Activated naive CD4-positive, alpha-beta T cell treated with anti-CD3 and anti-CD28 coated beads for 36 hours (primary cell): ENCODE results near the gene CYP4F3. TPM values are rescaled to one million over a fixed set of nuclear protein-coding genes. Genes with fewer than 3 reads are reported as not detected.

ENCODE experiments used
- CTCF ChIA-PET: fragments of 350-600 bp; sonication (Branson Sonifier 250); formaldehyde crosslinking; loops from one replicate; lab custom pipeline; 2021; ENCODE audit warnings: antibody characterized with exemption; lab: Charles Lee
- DNase-seq: peaks from one replicate; pipeline ENCODE4 v3.0.0-alpha.2; 2020
- H3K27ac Mint-ChIP-seq: one replicate; pipeline ENCODE4 v1.8.0; 2021; ENCODE audit warnings: mild to moderate bottlenecking, mixed read lengths
- H3K27me3 Mint-ChIP-seq: one replicate; pipeline ENCODE4 v1.8.0; 2021; ENCODE audit warnings: low read depth, mixed read lengths
- H3K36me3 Mint-ChIP-seq: one replicate; pipeline ENCODE4 v1.8.0; 2021; ENCODE audit warnings: low read depth, mixed read lengths
- H3K4me1 Mint-ChIP-seq: one replicate; pipeline ENCODE4 v1.8.0; 2021; ENCODE audit warnings: low read depth, mixed read lengths
- H3K4me3 Mint-ChIP-seq: one replicate; pipeline ENCODE4 v1.8.0; 2021; ENCODE audit warnings: mild to moderate bottlenecking, moderate library complexity, mixed read lengths
- H3K9me3 Mint-ChIP-seq: one replicate; pipeline ENCODE4 v1.8.0; 2021; ENCODE audit warnings: mixed read lengths
- intact Hi-C: fragments of 100-400 bp; cut with micrococcal nuclease; formaldehyde crosslinking; loops from one replicate; pipeline ENCODE4 v1.15.1; 2023
- total RNA-seq, 2 experiments: library from RNA; stranded (reverse); gene quantifications; one replicate each; pipeline ENCODE4 v1.2.3, GENCODE V29; 2021

Gene CYP4F3
- total RNA-seq, 2 experiments from 2014 or later: 0.62 to 0.76 TPM

DNA sequence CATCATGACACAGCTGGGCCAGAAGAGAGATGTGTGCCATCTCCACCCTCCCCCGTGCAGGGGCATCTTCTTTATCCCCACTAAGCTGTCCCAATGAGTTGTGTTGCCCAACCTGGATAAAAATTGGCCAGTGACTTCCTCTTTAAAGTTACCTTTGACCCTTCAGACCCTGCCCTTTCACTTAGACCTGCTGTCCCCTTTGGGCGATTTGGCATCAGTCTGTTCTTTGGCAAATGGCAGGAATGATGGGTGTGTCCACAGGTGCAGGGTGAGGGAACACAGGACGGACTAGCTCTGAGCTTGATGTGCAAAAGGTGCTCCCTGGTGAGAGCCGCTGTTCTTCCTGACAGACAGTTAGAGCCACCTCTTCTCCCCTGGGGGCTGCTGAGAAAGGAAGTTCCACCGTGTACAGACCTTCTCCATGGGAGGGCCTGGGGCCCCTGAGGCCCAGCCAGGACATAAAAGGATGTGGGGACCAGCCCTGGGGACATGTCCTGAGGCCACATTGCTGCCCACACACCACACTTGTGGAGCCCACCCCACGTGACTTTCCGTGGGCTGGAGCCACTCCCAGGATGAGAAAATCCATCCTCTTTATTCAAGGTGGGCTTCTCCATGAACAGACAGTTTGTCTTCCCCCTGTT, 23.9 kb upstream of the CYP4F3 start:
- Mint-ChIP-seq H3K27me3 (peaks cover 23% of the 10 kb centered on the region), H3K4me1 (no peaks in the 10 kb centered on the region), H3K9me3 (peaks cover 5% of the 10 kb centered on the region), H3K36me3 (no peaks in the 10 kb centered on the region), H3K4me3 (no peak overlapping the region), H3K27ac (no peak overlapping the region)
- intact Hi-C loops: no loop called here
- DNase-seq: no peak
- CTCF ChIA-PET: interaction anchor here (1.3 kb wide), 1 partner anchor 13 kb away, joined by 4 read pairs; no protein-coding TSS in a partner anchor

- Mint-ChIP-seq H3K27me3 (peaks cover 26% of the 10 kb centered on the region), H3K9me3 (peaks cover 5% of the 10 kb centered on the region), H3K36me3 (no peaks in the 10 kb centered on the region), H3K4me1 (no peaks in the 10 kb centered on the region), H3K4me3 (no peak overlapping the region), H3K27ac (no peak overlapping the region)
- CTCF ChIA-PET: interaction anchor here (1.3 kb wide), 1 partner anchor 11 kb away, joined by 4 read pairs; no protein-coding TSS in a partner anchor
- intact Hi-C loops: no loop called here
- no peak for DNase-seq
Measured at GRCh38 chr19:15618321-15618720, 22.4 kb upstream of the CYP4F3 start.

GRCh38 chr19:15621801-15622200, 18.9 kb upstream of the CYP4F3 start:
- DNase-seq: no peak
- Mint-ChIP-seq H3K4me3 (no peak overlapping the region), H3K4me1 (no peaks in the 10 kb centered on the region), H3K27ac (no peak overlapping the region), H3K9me3 (no peaks in the 10 kb centered on the region), H3K36me3 (no peaks in the 10 kb centered on the region), H3K27me3 (peaks cover 24% of the 10 kb centered on the region)
- intact Hi-C loops: loop anchor here (10.0 kb wide), 1 partner anchor 423 kb away; no protein-coding TSS in a partner anchor
- CTCF ChIA-PET: no interaction called here

DNA sequence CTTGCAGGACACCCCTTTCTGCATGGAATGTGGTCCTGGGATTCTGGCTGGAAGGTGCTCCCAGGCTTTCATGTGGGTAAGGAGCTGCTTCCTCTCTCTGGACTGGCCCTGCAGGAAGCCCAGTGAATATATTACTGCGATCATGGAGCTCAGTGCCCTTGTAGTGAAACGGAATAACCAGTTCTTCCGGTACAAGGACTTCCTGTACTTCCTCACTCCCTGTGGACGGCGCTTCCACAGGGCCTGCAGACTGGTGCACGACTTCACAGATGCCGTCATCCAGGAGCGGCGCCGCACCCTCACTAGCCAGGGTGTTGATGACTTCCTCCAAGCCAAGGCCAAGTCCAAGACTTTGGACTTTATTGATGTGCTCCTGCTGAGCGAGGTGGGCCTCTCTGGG, 17.7 kb upstream of the CYP4F3 start:
- intact Hi-C loops: loop anchor here (10.0 kb wide), 1 partner anchor 422 kb away; no protein-coding TSS in a partner anchor
- CTCF ChIA-PET: no interaction called here

DNA sequence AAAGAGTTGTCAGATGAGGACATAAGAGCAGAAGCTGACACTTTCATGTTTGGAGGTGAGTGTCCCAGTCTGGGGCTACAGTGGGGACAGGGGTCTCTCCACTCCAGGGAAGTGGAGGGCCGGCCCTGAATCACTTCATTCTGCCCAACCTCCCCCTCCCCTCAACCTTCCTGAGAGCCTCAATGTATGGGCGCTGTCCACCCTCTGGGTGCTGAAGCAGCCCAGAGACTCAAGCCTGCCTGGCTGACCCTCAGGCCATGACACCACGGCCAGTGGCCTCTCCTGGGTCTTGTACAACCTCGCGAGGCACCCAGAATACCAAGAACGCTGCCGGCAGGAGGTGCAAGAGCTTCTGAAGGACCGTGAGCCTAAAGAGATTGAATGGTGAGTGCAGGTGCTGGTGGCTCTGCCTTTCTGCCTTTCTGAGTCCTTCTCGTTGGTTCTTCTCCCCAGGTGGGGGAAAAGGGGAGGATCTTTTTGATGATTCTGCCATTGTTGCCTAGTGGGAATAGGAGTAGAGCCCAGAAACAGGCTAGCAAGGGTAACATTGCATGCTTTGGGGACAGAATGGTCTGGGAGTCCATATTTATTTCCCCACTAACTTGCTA, 16.9 kb upstream of the CYP4F3 start:
- H3K9me3 Mint-ChIP-seq: no peaks in the 10 kb centered on the region
- H3K27ac Mint-ChIP-seq: no peak overlapping the region
- H3K27me3 Mint-ChIP-seq: peaks cover 16% of the 10 kb centered on the region
- intact Hi-C loops: loop anchor here (10.0 kb wide), 1 partner anchor 421 kb away; no protein-coding TSS in a partner anchor
- CTCF ChIA-PET: no interaction called here
- H3K36me3 Mint-ChIP-seq: no peaks in the 10 kb centered on the region
- DNase-seq: peak; percentile 14
- no peaks in the 10 kb centered on the region for H3K4me1 Mint-ChIP-seq
- no peak overlapping the region for H3K4me3 Mint-ChIP-seq

More for the DNA sequence above, 17.7 kb upstream of the CYP4F3 start:
- H3K36me3 Mint-ChIP-seq: no peaks in the 10 kb centered on the region
- no peak for DNase-seq
- no peak overlapping the region for H3K4me3 Mint-ChIP-seq
- no peak overlapping the region for H3K27ac Mint-ChIP-seq
- H3K4me1 Mint-ChIP-seq: no peaks in the 10 kb centered on the region
- peaks cover 21% of the 10 kb centered on the region for H3K27me3 Mint-ChIP-seq
- no peaks in the 10 kb centered on the region for H3K9me3 Mint-ChIP-seq

DNA sequence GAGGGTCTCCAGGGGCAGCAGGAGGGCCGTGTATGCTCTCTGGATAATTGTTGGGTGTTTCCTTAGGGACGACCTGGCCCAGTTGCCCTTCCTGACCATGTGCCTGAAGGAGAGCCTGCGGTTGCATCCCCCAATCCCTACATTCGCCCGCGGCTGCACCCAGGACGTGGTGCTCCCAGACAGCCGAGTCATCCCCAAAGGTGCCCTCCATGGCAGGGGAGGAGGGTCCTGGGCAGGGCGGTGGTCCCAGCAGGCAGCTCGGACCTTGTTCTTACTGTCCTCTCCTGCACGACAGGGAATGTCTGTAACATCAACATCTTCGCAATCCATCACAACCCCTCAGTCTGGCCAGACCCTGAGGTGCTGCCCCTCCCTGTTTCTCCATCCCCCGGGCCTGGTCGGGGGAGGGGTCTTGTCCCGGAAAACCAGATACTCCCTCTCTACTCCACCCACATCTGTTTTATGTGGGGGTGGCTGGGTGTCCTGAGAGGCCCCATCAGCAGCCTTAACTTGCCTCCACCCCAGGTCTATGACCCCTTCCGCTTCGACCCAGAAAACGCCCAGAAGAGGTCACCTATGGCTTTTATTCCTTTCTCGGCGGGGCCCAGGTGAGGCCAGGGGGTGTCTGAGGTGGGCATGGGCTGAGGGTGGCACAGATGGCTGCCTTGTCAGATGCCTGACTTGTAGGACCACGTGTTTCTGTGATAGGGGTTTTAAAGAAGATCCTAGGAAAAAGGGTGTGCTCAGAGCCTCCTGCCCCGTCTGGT, 12.3 kb upstream of the CYP4F3 start:
- no peaks in the 10 kb centered on the region for H3K9me3 Mint-ChIP-seq
- no peaks in the 10 kb centered on the region for H3K36me3 Mint-ChIP-seq
- intact Hi-C loops: loop anchor here (1.0 to 10.0 kb wide), 3 partner anchors 241 to 554 kb away; no protein-coding TSS in a partner anchor
- CTCF ChIA-PET: interaction anchor here (0.6 kb wide), 1 partner anchor 451 kb away, joined by 5 read pairs; no protein-coding TSS in a partner anchor
- H3K4me3 Mint-ChIP-seq: no peak overlapping the region
- H3K27me3 Mint-ChIP-seq: peaks cover 9% of the 10 kb centered on the region
- H3K27ac Mint-ChIP-seq: no peak overlapping the region
- no peak for DNase-seq
- no peaks in the 10 kb centered on the region for H3K4me1 Mint-ChIP-seq

DNA sequence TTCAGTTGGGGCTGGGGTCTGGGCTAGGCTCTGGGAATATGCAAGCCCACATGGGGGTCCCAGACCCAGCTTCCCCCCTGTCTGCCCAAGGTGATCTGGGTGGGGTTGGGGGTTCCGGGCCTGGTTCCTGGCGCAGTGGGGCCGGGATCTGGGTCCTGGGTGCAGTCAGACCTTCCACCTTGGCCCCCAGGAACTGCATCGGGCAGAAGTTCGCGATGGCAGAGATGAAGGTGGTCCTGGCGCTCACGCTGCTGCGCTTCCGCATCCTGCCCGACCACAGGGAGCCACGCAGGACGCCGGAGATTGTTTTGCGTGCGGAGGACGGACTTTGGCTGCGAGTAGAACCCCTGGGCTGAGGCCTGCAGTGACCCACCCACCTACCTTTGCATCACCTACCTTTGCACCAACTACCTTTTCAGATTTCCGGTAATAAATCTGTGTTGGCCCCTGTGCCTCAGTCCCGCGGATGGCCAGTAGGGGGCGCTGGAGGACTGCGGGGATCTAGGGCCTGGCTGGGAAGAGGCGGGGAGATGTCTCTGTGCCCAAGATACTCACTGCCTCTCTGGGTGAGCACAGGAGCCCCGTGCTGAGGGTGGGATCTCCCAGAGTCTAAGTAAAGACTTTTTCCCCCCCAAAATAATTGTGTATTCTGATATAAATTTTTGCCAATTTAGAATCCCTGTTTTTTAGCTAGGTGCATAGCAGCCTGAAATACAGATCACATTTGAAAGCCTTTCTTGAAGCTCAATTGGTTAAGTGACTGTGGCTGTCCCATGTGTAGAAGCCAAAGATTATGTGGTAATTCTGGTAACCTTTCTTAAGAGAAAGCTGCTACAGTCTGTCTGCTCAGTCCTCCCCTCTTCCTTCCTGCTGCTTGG, 11.5 kb upstream of the CYP4F3 start:
- H3K36me3 Mint-ChIP-seq: no peaks in the 10 kb centered on the region
- no peak overlapping the region for H3K27ac Mint-ChIP-seq
- no peaks in the 10 kb centered on the region for H3K9me3 Mint-ChIP-seq
- DNase-seq: peak; percentile 93
- intact Hi-C loops: loop anchor here (1.0 to 10.0 kb wide), 3 partner anchors 240 to 553 kb away; no protein-coding TSS in a partner anchor
- CTCF ChIA-PET: interaction anchor here (0.6 to 1.8 kb wide), 8 partner anchors 12 to 586 kb away, joined by 3 to 11 read pairs (median 4); partner anchors contain the start of gene FAM32A
- H3K27me3 Mint-ChIP-seq: peaks cover 6% of the 10 kb centered on the region
- no peaks in the 10 kb centered on the region for H3K4me1 Mint-ChIP-seq
- no peak overlapping the region for H3K4me3 Mint-ChIP-seq

GRCh38 chr19:15631817-15632216, 8.9 kb upstream of the CYP4F3 start:
- Mint-ChIP-seq H3K4me1 (no peaks in the 10 kb centered on the region), H3K27ac (no peak overlapping the region), H3K36me3 (no peaks in the 10 kb centered on the region), H3K27me3 (peaks cover 12% of the 10 kb centered on the region), H3K9me3 (no peaks in the 10 kb centered on the region), H3K4me3 (no peak overlapping the region)
- CTCF ChIA-PET: no interaction called here
- intact Hi-C loops: no loop called here
- DNase-seq: peak; percentile 37

- Mint-ChIP-seq H3K27ac (no peak overlapping the region), H3K4me1 (no peaks in the 10 kb centered on the region), H3K4me3 (no peak overlapping the region), H3K9me3 (no peaks in the 10 kb centered on the region), H3K27me3 (peaks cover 12% of the 10 kb centered on the region), H3K36me3 (no peaks in the 10 kb centered on the region)
- intact Hi-C loops: no loop called here
- CTCF ChIA-PET: no interaction called here
- no peak for DNase-seq
Measured at GRCh38 chr19:15633082-15633835, 7.4 kb upstream of the CYP4F3 start.

GRCh38 chr19:15634105-15634504, 6.6 kb upstream of the CYP4F3 start:
- H3K4me3 Mint-ChIP-seq: no peak overlapping the region
- CTCF ChIA-PET: no interaction called here
- intact Hi-C loops: no loop called here
- H3K27ac Mint-ChIP-seq: no peak overlapping the region
- no peak for DNase-seq
- H3K36me3 Mint-ChIP-seq: no peaks in the 10 kb centered on the region
- H3K9me3 Mint-ChIP-seq: no peaks in the 10 kb centered on the region
- H3K4me1 Mint-ChIP-seq: no peaks in the 10 kb centered on the region
- peaks cover 12% of the 10 kb centered on the region for H3K27me3 Mint-ChIP-seq
